HG03139 (cell line): Measurements from ENCODE around the gene TMCC1.
"Not testable (repeated sequence)": the region's sequence is repeated elsewhere in the genome, so short reads cannot be mapped to it uniquely, and the experiment has no call there.

Experiments used
- ATAC-seq: cut with Tn5 transposase; IDR thresholded peaks from one replicate; pipeline ENCODE4 v1.9.1; 2021; ENCODE audit not compliant: unreplicated experiment

Gene TMCC1

GRCh38 chr3:129837065-129837642 lies 56.4 kb downstream of the TMCC1 start:
- no peak for ATAC-seq

- ATAC-seq: no peak
Measured at GRCh38 chr3:129836381-129837064, 57.0 kb downstream of the TMCC1 start.

- ATAC-seq: no peak
Measured at GRCh38 chr3:129835198-129835597, 58.3 kb downstream of the TMCC1 start.

GRCh38 chr3:129834580-129834979 lies 58.9 kb downstream of the TMCC1 start:
- no peak for ATAC-seq

GRCh38 chr3:129831942-129832341 lies 61.6 kb downstream of the TMCC1 start:
- ATAC-seq: not testable (repeated sequence)

GRCh38 chr3:129831503-129831902 lies 62.0 kb downstream of the TMCC1 start:
- ATAC-seq: no peak

- no peak for ATAC-seq
Measured at GRCh38 chr3:129829640-129830039, 63.9 kb downstream of the TMCC1 start.

GRCh38 chr3:129827765-129828164 lies 65.7 kb downstream of the TMCC1 start:
- peak; percentile 85 for ATAC-seq

- no peak for ATAC-seq
Measured at GRCh38 chr3:129824926-129825541, 68.5 kb downstream of the TMCC1 start.

- no peak for ATAC-seq
Measured at GRCh38 chr3:129822679-129823078, 70.8 kb downstream of the TMCC1 start.

- no peak for ATAC-seq
Measured at GRCh38 chr3:129822241-129822640, 71.3 kb downstream of the TMCC1 start.

GRCh38 chr3:129820587-129820986 lies 72.9 kb downstream of the TMCC1 start:
- no peak for ATAC-seq

- no peak for ATAC-seq
Measured at GRCh38 chr3:129812589-129812988, 80.9 kb downstream of the TMCC1 start.

- ATAC-seq: no peak
Measured at GRCh38 chr3:129809297-129809696, 84.2 kb downstream of the TMCC1 start.

GRCh38 chr3:129796146-129796545 lies 97.4 kb downstream of the TMCC1 start:
- no peak for ATAC-seq

- no peak for ATAC-seq
Measured at GRCh38 chr3:129795186-129796010, 98.1 kb downstream of the TMCC1 start.

- no peak for ATAC-seq
Measured at GRCh38 chr3:129794311-129795185, 99.0 kb downstream of the TMCC1 start.

GRCh38 chr3:129793942-129794310 lies 99.6 kb downstream of the TMCC1 start:
- no peak for ATAC-seq

- no peak for ATAC-seq
Measured at GRCh38 chr3:129793319-129793718, 100.2 kb downstream of the TMCC1 start.

GRCh38 chr3:129783470-129783869 lies 110.0 kb downstream of the TMCC1 start:
- no peak for ATAC-seq

- no peak for ATAC-seq
Measured at GRCh38 chr3:129778871-129779270, 114.6 kb downstream of the TMCC1 start.
